ENCODE data around the gene TMIE. TPM values are rescaled to one million over a fixed set of nuclear protein-coding genes. Genes with fewer than 3 reads are reported as not detected.

The TMIE gene
- total and polyA plus RNA-seq, 4 donors: 0.32 to 0.71 (median 0.57) TPM

GRCh38 chr3:46755646-46756045, 54.5 kb downstream of the TMIE start:
- no peak overlapping the region for H3K27ac ChIP-seq (ENCODE audit: low read depth in 1 of 2, low read length in 1 of 2)
- no peak overlapping the region for H3K4me3 ChIP-seq
- TF ChIP-seq, protein P1, sequence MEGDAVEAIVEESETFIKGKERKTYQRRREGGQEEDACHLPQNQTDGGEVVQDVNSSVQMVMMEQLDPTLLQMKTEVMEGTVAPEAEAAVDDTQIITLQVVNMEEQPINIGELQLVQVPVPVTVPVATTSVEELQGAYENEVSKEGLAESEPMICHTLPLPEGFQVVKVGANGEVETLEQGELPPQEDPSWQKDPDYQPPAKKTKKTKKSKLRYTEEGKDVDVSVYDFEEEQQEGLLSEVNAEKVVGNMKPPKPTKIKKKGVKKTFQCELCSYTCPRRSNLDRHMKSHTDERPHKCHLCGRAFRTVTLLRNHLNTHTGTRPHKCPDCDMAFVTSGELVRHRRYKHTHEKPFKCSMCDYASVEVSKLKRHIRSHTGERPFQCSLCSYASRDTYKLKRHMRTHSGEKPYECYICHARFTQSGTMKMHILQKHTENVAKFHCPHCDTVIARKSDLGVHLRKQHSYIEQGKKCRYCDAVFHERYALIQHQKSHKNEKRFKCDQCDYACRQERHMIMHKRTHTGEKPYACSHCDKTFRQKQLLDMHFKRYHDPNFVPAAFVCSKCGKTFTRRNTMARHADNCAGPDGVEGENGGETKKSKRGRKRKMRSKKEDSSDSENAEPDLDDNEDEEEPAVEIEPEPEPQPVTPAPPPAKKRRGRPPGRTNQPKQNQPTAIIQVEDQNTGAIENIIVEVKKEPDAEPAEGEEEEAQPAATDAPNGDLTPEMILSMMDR (IDR thresholded peaks at IDR 0.05; ENCODE audit: control extremely low read depth, extremely low read depth): no peak
- no peak for ATAC-seq (ENCODE audit: insufficient read depth, low FRiP score)
- peaks cover 0 to 6% (median 0%) of the 10 kb centered on the region in 5 donors for H3K4me1 ChIP-seq (ENCODE audit: control insufficient read depth in 5 of 5, insufficient read depth in 5 of 5, low read length in 5 of 5)
- no peak for DNase-seq
- no peaks in the 10 kb centered on the region for H3K36me3 ChIP-seq (ENCODE audit: control insufficient read depth in 4 of 4, insufficient read depth in 4 of 4, low read length in 4 of 4)
- H3K9ac ChIP-seq (ENCODE audit: insufficient read depth in 1 of 2, low read length in 2 of 2): no peak overlapping the region
- no peaks in the 10 kb centered on the region for H3K27me3 ChIP-seq (ENCODE audit: control insufficient read depth in 3 of 3, insufficient read depth in 3 of 3, low read length in 2 of 3)
- 93 to 94% methylated on average over 6 of the region's 6 CpGs for WGBS, 2 donors
- H3K9me3 ChIP-seq (ENCODE audit: control insufficient read depth in 4 of 4, insufficient read depth in 3 of 4, low read length in 3 of 4): no peaks in the 10 kb centered on the region

DNA sequence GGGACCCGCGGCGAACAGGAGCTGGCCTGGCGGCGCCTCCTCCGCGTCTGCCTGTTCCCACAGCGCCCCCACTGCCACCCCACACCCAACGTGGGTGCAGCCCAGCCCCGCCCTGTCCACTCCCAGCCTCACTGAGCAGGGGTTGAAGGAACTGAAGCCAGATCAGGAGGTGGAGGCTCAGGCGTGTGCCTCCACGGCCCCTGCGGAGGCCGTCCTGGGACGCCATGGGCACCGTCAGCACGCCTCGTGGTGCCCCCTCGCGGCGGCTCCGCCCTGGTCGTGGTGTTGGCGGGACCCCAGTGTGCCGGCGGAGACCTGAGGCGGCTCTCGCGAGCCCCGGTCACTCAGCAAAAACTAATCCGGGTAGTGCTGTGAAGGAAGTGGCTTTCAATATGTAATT, 55.5 kb downstream of the TMIE start:
- no peak overlapping the region for H3K9ac ChIP-seq (ENCODE audit: insufficient read depth in 1 of 2, low read length in 2 of 2)
- no peak for ATAC-seq (ENCODE audit: insufficient read depth, low FRiP score)
- TF ChIP-seq, protein P1 (IDR thresholded peaks at IDR 0.05; ENCODE audit: control extremely low read depth, extremely low read depth): no peak
- H3K9me3 ChIP-seq (ENCODE audit: control insufficient read depth in 4 of 4, insufficient read depth in 3 of 4, low read length in 3 of 4): no peaks in the 10 kb centered on the region
- H3K36me3 ChIP-seq (ENCODE audit: control insufficient read depth in 4 of 4, insufficient read depth in 4 of 4, low read length in 4 of 4): no peaks in the 10 kb centered on the region
- no peak overlapping the region for H3K27ac ChIP-seq (ENCODE audit: low read depth in 1 of 2, low read length in 1 of 2)
- H3K4me3 ChIP-seq: no peak overlapping the region
- no peak for DNase-seq
- no peaks in the 10 kb centered on the region for H3K27me3 ChIP-seq (ENCODE audit: control insufficient read depth in 3 of 3, insufficient read depth in 3 of 3, low read length in 2 of 3)
- WGBS, 2 donors: 93 to 97% methylated on average over 31 of the region's 31 CpGs
- peaks cover 0 to 6% (median 0%) of the 10 kb centered on the region in 5 donors for H3K4me1 ChIP-seq (ENCODE audit: control insufficient read depth in 5 of 5, insufficient read depth in 5 of 5, low read length in 5 of 5)

DNA sequence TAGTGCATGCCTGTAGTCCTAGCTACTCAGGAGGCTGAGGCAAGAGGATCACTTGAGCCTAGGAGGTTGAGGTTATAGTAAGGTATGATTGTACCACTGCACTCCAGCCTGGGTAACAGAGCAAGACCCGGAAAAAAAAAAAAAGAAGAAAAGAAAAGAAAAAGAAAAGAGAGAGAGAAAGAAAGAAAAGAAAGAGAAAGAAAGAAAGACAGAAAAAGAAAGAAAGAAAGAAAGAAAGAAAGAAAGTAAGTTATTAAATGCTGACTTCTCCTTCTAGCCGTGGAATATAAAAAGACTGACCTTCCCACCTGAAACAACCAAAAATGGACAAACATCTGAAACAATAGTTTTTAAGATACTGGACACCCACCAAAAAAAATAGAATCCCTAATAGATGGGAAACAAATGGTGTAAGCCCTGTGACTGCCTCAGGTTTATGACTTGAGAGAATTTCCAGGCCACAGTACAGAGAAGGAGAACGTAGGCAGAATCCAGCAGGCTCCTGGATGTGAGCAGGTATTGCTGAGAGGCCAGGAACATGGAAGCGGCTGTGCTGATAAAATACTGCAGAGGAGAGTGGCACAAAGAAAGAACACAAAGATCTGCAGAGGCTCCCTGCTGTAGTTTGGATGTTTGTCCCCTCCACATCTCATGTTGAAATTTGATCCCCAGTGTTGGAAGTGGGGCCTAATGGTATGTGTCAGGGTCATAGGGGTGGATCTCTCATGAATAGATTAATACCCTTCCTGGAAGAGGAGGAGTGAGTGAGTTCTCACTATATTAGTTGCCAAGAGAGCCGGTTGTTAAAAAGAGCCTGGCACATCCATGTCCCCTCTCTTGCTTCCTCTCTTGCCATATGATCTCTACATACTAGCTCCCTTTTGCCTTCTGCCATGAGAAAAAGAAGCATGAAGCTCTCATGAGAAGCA, 58.3 kb downstream of the TMIE start:
- Histone ChIP-seq H3K27ac (ENCODE audit: low read depth in 1 of 2, low read length in 1 of 2) (no peak overlapping the region), H3K9me3 (ENCODE audit: control insufficient read depth in 4 of 4, insufficient read depth in 3 of 4, low read length in 3 of 4) (peaks cover 0 to 1% (median under 1%) of the 10 kb centered on the region in 4 donors), H3K4me3 (no peak overlapping the region), H3K27me3 (ENCODE audit: control insufficient read depth in 3 of 3, insufficient read depth in 3 of 3, low read length in 2 of 3) (no peaks in the 10 kb centered on the region), H3K4me1 (ENCODE audit: control insufficient read depth in 5 of 5, insufficient read depth in 5 of 5, low read length in 5 of 5) (peaks cover 0 to 6% (median 0%) of the 10 kb centered on the region in 5 donors), H3K9ac (ENCODE audit: insufficient read depth in 1 of 2, low read length in 2 of 2) (no peak overlapping the region), H3K36me3 (ENCODE audit: control insufficient read depth in 4 of 4, insufficient read depth in 4 of 4, low read length in 4 of 4) (no peaks in the 10 kb centered on the region)
- 86 to 91% methylated on average over 4 to 5 of the region's 5 CpGs for WGBS, 2 donors
- DNase-seq (peak in 2 of 3 donors; percentile 6 to 8), ATAC-seq (ENCODE audit: insufficient read depth, low FRiP score) (no peak)
- TF ChIP-seq, protein P1 (IDR thresholded peaks at IDR 0.05; ENCODE audit: control extremely low read depth, extremely low read depth): no peak

Small RNA genes within 50 kb of the gene (small RNA-seq; reads per million reads assigned to genes)
- not detected for gene PRSS45 (ENCODE audit: low replicate concordance)

Other genes starting within 250 kb of the TMIE start
- 100 to 1,000 TPM; 102 to 188 TPM for gene LTF, start 236.5 kb upstream of the TMIE start, total RNA-seq
- gene LTF, start 236.5 kb upstream of the TMIE start, polyA plus RNA-seq: 10 to 100 TPM; 12.9 to 99.4 TPM
- gene RTP3, start 203.4 kb upstream of the TMIE start, total RNA-seq: not detected
- not detected for gene RTP3, start 203.4 kb upstream of the TMIE start, polyA plus RNA-seq
- gene LRRC2, start 135.1 kb upstream of the TMIE start, total RNA-seq: 1 to 10 TPM; 1.1 to 3.1 TPM
- under 1 TPM; 0.09 to 0.39 TPM for gene LRRC2, start 135.1 kb upstream of the TMIE start, polyA plus RNA-seq
- not detected for gene FAM240A, start 88.9 kb upstream of the TMIE start, total RNA-seq
- not detected for gene FAM240A, start 88.9 kb upstream of the TMIE start, polyA plus RNA-seq
- 10 to 100 TPM; 44.2 to 53.6 TPM for gene ALS2CL, start 7.7 kb upstream of the TMIE start, total RNA-seq
- 10 to 100 TPM; 23.6 to 58.5 TPM for gene ALS2CL, start 7.7 kb upstream of the TMIE start, polyA plus RNA-seq
- 1 to 10 TPM in 1 of 2 donors, under 1 TPM in 1; 0.46 to 2.2 TPM for gene PRSS50, start 16.5 kb downstream of the TMIE start, total RNA-seq
- under 1 TPM; 0.08 to 0.16 TPM for gene PRSS50, start 16.5 kb downstream of the TMIE start, polyA plus RNA-seq
- 1 to 10 TPM; 2.8 to 4.1 TPM for gene MYL3, start 162.1 kb downstream of the TMIE start, total RNA-seq
- 1 to 10 TPM; 1.9 to 2.4 TPM for gene MYL3, start 162.1 kb downstream of the TMIE start, polyA plus RNA-seq
- gene PTH1R, start 176.3 kb downstream of the TMIE start, total RNA-seq: 10 to 100 TPM; 14.7 to 25.1 TPM
- 10 to 100 TPM; 11.2 to 29.7 TPM for gene PTH1R, start 176.3 kb downstream of the TMIE start, polyA plus RNA-seq